GM19467 (cell line): ENCODE measurements around the gene PRDM10.
"Not testable (repeated sequence)": the region's sequence is repeated elsewhere in the genome, so short reads cannot be mapped to it uniquely, and the experiment has no call there.

Source experiments
- ATAC-seq: cut with Tn5 transposase; IDR thresholded peaks from one replicate; pipeline ENCODE4 v1.9.1; 2021; ENCODE audit warnings: mild to moderate bottlenecking, moderate library complexity; ENCODE audit not compliant: unreplicated experiment

PRDM10 gene

GRCh38 chr11:129976328-129976727, 26.3 kb downstream of the PRDM10 start:
- ATAC-seq: no peak

GRCh38 chr11:129975543-129975942, 27.1 kb downstream of the PRDM10 start:
- no peak for ATAC-seq

DNA sequence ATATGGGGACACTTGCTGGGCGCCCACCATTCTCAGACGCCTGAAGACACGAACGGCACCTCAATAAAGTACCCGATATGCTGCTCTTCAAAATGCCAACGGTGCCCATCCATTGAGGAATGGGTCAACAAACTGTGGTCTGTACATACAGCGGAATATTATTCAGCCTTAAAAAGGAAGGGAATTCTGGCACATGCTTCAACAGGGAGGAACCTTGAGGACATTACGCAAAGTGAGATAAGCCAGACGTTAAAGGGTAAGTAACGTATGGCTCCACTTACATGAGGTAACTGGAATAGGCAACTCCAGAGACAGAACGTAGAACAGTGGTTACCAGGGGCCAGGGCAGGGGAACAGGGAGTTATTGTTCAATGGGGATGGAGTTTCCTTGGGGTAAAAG, 28.0 kb downstream of the PRDM10 start:
- no peak for ATAC-seq

DNA sequence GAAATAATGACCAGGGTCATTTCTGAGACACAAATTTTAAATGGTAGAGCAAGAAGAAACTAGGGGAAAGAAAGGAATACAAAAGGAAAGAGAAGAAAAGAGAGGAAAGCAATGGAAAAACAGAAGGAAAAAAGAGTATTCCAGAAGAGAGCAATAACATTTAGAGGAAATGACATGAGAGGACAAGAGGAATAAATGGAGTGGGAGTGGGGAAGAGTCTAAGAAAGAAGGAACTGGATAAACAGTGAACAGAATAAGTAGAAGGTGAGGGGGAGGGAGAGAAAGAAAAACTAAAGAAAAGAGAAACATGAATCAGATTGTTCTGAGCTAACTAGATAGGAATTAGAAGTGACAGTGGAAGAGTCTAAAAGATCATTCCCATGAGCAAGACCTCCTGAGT, 28.4 kb downstream of the PRDM10 start:
- no peak for ATAC-seq

- ATAC-seq: no peak
Measured at GRCh38 chr11:129973809-129974208, 28.8 kb downstream of the PRDM10 start.

DNA sequence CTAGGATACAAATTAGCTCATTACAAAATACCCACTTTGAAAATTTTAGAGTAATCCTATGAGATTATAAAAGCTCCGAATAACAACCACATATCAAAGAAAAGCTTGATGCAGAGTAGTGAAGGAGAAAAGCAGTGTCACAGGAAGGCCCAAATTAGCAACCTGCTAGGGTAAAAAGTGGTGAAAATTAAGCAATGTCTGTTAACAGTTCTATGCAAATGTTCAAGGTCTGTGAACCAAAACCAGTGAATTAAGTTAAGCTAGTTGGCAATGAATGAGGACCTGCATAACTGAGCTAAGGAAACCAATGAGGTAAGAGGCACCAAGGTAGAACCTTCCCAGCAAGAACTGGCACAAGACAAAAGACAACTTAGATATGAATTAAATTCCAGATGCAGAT, 29.6 kb downstream of the PRDM10 start:
- ATAC-seq: peak; percentile 84

GRCh38 chr11:129972611-129973010, 30.0 kb downstream of the PRDM10 start:
- ATAC-seq: no peak

- ATAC-seq: not testable (repeated sequence)
Measured at GRCh38 chr11:129971856-129972255, 30.8 kb downstream of the PRDM10 start.

- ATAC-seq: no peak
Measured at GRCh38 chr11:129969920-129970319, 32.7 kb downstream of the PRDM10 start.

- ATAC-seq: no peak
Measured at GRCh38 chr11:129968591-129969419, 33.8 kb downstream of the PRDM10 start.

DNA sequence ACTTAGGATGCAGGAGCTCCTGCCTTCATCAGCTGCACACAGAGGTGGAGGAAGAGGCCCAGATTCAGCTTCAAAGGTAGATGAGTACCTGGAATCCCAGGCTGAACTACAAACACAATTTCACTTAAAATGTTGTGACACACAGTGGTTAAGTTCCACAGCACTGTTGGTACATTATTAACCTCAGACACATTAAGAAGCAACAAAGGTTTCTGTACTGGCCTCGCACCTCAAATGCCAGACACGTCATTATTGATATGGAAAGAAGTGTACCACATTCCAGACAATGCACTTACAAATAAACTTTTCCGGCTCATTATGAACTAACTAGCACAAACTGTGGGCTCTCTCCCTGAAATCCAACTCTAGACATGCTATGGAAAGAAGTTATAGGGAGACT, 34.6 kb downstream of the PRDM10 start:
- ATAC-seq: no peak

GRCh38 chr11:129965248-129965647, 37.4 kb downstream of the PRDM10 start:
- ATAC-seq: no peak

- ATAC-seq: peak; percentile 75
Measured at GRCh38 chr11:129960216-129961214, 42.1 kb downstream of the PRDM10 start.

GRCh38 chr11:129959687-129960086, 42.9 kb downstream of the PRDM10 start:
- ATAC-seq: no peak

- no peak for ATAC-seq
Measured at GRCh38 chr11:129955282-129955681, 47.4 kb downstream of the PRDM10 start.

- ATAC-seq: not testable (repeated sequence)
Measured at GRCh38 chr11:129954703-129955102, 47.9 kb downstream of the PRDM10 start.

GRCh38 chr11:129951866-129952262, 50.8 kb downstream of the PRDM10 start:
- ATAC-seq: no peak

DNA sequence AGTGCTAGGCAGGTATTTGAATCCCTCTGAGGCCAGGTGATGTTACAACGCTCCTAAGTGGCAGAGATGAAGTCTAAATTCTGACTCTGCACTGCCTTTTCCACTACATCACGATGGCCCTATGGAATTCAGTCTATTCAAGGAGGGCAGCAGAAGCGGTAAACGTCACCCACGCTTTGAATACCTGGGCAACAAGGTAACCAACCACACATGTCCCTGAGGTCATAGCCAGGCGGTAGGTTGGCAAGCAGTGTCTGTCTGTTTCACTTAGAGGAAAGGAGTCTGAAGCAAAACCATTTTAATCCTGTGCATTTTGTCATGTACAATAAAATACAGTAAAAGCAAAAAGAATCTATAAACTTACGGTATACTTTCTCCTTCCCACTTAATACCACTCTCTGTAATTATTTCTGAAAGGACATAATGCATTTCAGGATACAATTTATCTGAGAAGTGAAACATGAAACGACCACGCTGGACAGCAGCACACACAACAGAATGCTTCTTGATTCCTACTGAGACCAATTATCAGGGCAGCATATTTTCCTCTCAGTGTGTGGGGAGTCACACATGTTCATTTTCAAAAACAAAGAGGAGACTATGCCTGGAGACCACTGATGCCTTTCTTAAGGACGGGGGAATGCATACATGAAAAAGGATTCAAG, 51.3 kb downstream of the PRDM10 start:
- no peak for ATAC-seq

GRCh38 chr11:129950101-129951091, 52.2 kb downstream of the PRDM10 start:
- no peak for ATAC-seq

GRCh38 chr11:129948926-129949466, 53.6 kb downstream of the PRDM10 start:
- ATAC-seq: no peak
